HG03066 (cell line): ENCODE results near the gene GPC5.
A peak's percentile ranks its signal among the peaks of the same experiment; 100 is the strongest.
"Not testable (repeated sequence)": the region's sequence is repeated elsewhere in the genome, so short reads cannot be mapped to it uniquely, and the experiment has no call there.

ENCODE experiments used
- ATAC-seq: cut with Tn5 transposase; IDR thresholded peaks from one replicate; pipeline ENCODE4 v1.9.1; 2021; ENCODE audit warnings: low read depth; ENCODE audit not compliant: unreplicated experiment

Gene GPC5

GRCh38 chr13:91398413-91399188 is at the start of gene GPC5:
TSS of gene GPC5 (plus strand) at chr13:91398621.
- peak; percentile 91 for ATAC-seq

- ATAC-seq = peak; percentile 43
Measured at GRCh38 chr13:91348906-91349435, 49.5 kb upstream of the GPC5 start.

GRCh38 chr13:91349992-91350911 is 48.2 kb upstream of the GPC5 start:
- ATAC-seq = no peak

GRCh38 chr13:91351123-91351522 is 47.3 kb upstream of the GPC5 start:
- no peak for ATAC-seq

DNA sequence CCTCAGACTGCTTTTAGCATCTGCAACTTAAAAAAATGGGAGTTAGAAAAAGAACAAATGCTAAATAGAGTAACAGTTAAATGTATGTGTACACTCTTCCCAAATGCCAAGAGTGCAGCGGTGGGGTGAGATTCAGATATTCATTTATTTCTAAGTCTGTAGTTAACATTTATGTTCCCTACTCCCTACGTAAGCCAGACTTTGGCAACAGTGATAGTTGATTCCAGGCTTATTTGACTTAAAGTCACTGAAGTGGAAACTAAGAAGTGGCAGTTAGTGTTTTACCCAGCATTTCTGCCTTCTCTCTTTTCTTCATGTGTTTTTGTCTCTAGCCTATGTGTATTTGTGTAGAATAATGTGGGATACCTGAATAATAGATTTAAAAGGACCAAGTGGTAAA is 46.4 kb upstream of the GPC5 start:
- ATAC-seq = no peak

DNA sequence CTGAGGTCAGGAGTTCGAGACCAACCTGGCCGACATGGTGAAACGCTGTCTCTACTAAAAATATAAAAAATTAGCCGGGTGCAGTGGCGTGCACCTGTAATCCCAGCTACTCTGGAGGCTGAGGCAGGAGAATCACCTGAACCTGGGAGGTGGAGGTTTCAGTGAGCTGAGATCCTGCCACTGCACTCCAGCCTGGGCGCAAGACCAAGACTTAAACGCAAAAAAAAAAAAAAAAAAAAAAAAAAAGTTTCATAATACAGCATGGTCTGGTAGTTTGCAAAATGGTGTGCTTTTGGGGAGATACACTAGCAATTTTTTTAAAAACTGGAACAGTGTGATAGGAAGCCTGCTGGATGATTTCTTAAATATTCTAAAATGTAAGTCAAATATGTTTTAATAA is 45.5 kb upstream of the GPC5 start:
- ATAC-seq = not testable (repeated sequence)

DNA sequence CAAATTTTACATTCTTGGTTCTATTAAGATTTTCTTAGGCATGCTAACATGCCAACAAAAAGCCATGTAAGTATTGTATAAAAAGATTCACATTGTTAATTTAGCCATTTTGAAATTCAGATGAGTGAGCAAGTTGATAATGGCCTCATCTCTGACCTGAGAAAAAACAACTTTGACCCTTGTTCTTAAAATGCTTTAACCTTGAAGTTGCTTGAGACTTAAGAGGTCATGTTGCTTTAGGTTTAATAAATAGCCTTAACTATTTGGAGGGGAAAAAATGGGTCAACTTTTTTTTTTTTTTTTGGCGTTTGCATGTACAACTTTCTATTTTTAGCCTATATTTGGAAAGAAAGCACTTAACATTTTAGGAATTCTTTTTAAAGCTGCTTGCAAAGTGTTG is 44.9 kb upstream of the GPC5 start:
- no peak for ATAC-seq

GRCh38 chr13:91355099-91355825 is 43.2 kb upstream of the GPC5 start:
- ATAC-seq = no peak

DNA sequence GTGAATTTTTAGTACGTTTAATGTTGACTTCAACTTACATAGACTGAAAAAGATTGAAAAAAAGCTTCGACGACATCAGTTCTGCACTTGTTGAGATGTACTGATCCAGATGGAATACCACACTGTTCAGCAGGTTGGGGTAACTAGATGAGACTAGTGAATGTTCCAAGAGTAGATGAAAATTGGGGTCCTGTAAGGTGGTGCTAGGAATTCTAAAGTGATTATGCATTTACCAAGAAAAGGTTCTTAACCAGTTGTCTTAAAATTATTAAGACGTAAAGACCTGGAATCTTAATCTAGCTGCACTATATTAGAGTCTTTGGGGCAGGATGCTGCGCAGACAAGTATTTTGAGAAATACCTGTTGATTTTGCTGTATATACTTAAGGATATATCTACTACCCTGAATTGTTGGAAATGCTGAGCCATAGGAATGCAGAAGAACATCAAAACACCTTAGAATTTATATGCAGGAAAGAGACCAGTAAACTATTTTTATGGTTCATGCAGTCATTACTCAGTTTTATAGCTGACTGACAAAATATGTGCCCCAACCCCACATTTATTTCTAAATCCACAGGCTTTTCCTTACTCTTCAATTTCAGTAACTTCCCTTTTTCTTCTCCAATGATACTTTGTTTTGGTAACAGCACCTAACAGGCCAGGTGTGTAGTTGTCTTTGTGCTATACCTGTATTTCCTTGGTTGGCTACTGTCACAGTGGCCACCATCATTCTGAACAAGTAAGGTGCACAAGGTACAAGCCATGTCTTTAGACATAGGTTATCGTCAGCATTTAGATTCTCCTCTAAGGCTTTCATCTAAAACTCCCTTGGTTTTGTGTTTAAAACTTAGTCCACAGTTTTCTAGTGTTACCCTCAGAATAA is 42.4 kb upstream of the GPC5 start:
- ATAC-seq = no peak

GRCh38 chr13:91356919-91357612 is 41.4 kb upstream of the GPC5 start:
- no peak for ATAC-seq

GRCh38 chr13:91357613-91358386 is 40.6 kb upstream of the GPC5 start:
- ATAC-seq = no peak

DNA sequence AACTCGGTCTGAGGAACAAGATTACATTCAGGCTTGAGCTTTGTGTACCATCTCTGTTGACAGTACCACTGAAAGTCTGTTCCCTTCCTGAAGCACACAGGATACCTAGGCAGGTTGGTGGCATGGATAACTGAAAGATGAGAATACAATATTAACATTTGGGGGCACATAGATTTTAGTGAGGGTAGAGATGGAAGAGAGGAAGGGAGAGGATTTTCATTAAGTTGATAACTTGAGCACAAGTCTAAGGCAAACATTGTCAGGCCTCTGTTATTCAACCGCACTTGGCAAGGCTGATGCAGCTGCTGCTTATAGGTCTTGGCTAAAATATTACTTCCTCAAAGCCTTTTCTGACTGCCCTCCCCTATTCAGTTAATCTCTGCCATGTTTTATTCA is 40.0 kb upstream of the GPC5 start:
- ATAC-seq = no peak

DNA sequence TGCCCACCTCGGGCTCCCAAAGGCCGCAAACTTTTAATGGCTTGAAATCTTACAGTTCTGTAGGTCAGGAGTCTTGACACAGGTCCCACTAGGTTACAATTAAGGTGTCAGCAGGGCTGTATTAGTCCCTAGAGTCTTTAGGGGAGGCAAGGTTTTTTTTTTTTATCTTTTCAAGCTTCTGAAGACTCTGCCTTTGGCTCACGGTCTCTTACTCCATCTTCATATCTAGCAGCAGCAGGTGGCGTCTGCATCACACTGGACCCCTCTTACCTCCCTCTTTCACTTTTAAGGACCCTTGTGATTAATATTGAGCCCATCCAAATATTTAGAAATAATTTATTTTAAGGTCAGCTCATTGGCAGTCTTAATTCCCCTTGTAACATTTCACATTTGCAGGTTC is 39.3 kb upstream of the GPC5 start:
- no peak for ATAC-seq

DNA sequence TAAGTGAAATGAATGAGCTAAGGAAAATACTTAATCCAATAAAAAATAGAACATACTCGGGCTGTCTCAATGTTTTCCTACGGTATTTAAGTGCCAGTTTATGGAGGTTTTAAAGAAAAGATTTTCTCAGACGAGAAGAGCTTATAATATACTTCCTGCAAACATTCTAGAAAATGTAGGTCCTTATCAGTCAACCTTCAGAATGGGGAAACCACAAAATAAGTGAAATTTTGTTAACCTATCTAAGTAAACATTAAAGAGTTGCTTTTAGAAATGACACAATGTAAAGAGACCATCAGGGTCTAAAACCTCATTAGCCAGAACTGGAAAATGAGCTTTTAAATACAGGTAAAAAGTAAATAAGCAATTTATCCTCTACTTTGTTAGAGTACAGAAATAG is 38.8 kb upstream of the GPC5 start:
- no peak for ATAC-seq

- ATAC-seq = no peak
Measured at GRCh38 chr13:91360246-91360751, 38.1 kb upstream of the GPC5 start.

- ATAC-seq = no peak
Measured at GRCh38 chr13:91361755-91362271, 36.6 kb upstream of the GPC5 start.

- no peak for ATAC-seq
Measured at GRCh38 chr13:91362908-91363307, 35.5 kb upstream of the GPC5 start.

DNA sequence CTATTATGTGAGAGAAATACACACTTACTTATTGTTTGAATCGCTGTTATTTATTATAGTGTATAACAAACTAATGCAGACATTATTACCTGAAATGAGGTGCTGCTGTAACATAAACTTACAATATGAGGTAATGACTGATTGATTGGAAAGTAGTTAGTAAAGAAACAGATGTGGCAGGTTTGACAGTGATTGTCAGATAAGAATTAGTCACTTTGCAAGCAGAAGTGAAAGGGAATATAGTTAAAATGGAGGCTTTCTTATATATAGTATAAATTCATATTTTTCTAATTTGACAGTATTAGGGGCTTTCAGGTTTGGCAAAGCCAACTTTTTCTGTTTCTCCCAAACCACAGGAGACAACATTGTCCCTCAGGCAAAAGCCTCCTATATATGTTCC is 30.3 kb upstream of the GPC5 start:
- ATAC-seq = no peak
